ENCODE measurements around the gene SLC17A1. TPM values are rescaled to one million over a fixed set of nuclear protein-coding genes. Genes with fewer than 3 reads are reported as not detected.

The SLC17A1 gene
- total RNA-seq, 1 experiment from 2014 or later, result not detected

DNA sequence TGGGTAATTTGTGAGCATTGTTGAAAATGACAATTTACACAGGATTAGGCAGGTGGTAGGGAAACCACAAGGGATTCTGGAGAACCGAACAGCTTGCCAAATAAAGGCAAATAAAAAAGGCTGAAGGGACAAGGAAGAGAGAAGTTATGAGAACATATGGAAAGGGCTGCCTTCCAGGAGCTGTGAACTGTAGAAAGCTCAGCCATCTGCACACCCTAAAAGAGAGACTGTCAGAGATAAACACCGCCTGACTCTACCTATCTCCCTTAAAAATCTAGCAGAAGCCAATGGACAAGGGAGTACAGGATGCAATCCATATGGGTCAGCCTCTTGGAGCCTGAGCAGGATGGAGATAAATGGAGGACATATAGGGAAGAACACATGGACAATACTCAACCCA is 12.7 kb upstream of the SLC17A1 start:
- Histone ChIP-seq H3K4me3 (ENCODE audit: low read depth, low read length, poor library complexity, severe bottlenecking) (no peak overlapping the region), H3K4me1 (ENCODE audit: insufficient read depth, low read length, poor library complexity, severe bottlenecking) (no peaks in the 10 kb centered on the region), H3K9me3 (ENCODE audit: low read depth, low read length, poor library complexity, severe bottlenecking) (no peaks in the 10 kb centered on the region), H3K27ac (ENCODE audit: low read depth, low read length, poor library complexity, severe bottlenecking) (no peak overlapping the region), H3K27me3 (replicated peaks; ENCODE audit: insufficient read depth, low read depth, low read length, poor library complexity) (peaks cover 34% of the 10 kb centered on the region), H3K36me3 (ENCODE audit: insufficient read depth, low read length, poor library complexity, severe bottlenecking) (no peaks in the 10 kb centered on the region)
- ChIA-PET POLR2A (ENCODE audit: low non-redundant PET) (no interaction called here), CTCF (no interaction called here)
- no peak for TF ChIP-seq EZH2 (IDR thresholded peaks at IDR 0.05; ENCODE audit: borderline replicate concordance, low read depth, low read length, poor library complexity, severe bottlenecking)
- TF ChIP-seq, protein P1, sequence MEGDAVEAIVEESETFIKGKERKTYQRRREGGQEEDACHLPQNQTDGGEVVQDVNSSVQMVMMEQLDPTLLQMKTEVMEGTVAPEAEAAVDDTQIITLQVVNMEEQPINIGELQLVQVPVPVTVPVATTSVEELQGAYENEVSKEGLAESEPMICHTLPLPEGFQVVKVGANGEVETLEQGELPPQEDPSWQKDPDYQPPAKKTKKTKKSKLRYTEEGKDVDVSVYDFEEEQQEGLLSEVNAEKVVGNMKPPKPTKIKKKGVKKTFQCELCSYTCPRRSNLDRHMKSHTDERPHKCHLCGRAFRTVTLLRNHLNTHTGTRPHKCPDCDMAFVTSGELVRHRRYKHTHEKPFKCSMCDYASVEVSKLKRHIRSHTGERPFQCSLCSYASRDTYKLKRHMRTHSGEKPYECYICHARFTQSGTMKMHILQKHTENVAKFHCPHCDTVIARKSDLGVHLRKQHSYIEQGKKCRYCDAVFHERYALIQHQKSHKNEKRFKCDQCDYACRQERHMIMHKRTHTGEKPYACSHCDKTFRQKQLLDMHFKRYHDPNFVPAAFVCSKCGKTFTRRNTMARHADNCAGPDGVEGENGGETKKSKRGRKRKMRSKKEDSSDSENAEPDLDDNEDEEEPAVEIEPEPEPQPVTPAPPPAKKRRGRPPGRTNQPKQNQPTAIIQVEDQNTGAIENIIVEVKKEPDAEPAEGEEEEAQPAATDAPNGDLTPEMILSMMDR (conservative IDR thresholded peaks at IDR 0.05; ENCODE audit: low read depth, low read length), result no peak
- intact Hi-C loops (cut with micrococcal nuclease; ENCODE audit: unreplicated experiment), result no loop called here
- DNase-seq (ENCODE audit: low spot score), result no peak
- BruUV-seq (replicated peaks), result no TSS peak

DNA sequence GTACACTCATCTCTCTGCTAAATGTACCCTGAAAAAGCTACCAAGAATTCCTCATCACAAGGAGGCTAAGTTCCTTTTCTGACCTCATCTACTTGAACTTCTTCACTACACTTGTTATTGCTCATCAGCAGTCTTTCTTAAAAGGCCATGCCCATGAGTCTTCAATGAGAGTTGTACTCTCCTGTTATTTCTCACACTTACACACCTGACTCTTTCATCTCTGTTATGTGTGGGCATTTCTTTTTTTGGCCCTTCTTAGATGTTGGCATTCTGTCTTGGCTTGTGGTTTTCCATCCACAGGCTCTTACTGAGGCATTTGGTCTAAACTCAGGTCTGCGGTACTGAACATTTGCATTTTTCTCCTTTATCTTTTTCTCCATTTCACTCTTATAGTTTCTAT is 10.7 kb upstream of the SLC17A1 start:
- H3K4me1 ChIP-seq (ENCODE audit: insufficient read depth, low read length, poor library complexity, severe bottlenecking), result no peaks in the 10 kb centered on the region
- POLR2A ChIA-PET (ENCODE audit: low non-redundant PET), result no interaction called here
- no peaks in the 10 kb centered on the region for H3K36me3 ChIP-seq (ENCODE audit: insufficient read depth, low read length, poor library complexity, severe bottlenecking)
- no TSS peak for BruUV-seq (replicated peaks)
- intact Hi-C loops (cut with micrococcal nuclease; ENCODE audit: unreplicated experiment), result no loop called here
- H3K4me3 ChIP-seq (ENCODE audit: low read depth, low read length, poor library complexity, severe bottlenecking), result no peak overlapping the region
- CTCF ChIA-PET, result no interaction called here
- DNase-seq (ENCODE audit: low spot score), result no peak
- H3K9me3 ChIP-seq (ENCODE audit: low read depth, low read length, poor library complexity, severe bottlenecking), result no peaks in the 10 kb centered on the region
- no peak overlapping the region for H3K27ac ChIP-seq (ENCODE audit: low read depth, low read length, poor library complexity, severe bottlenecking)
- H3K27me3 ChIP-seq (replicated peaks; ENCODE audit: insufficient read depth, low read depth, low read length, poor library complexity), result peaks cover 30% of the 10 kb centered on the region
- TF ChIP-seq EZH2 (IDR thresholded peaks at IDR 0.05; ENCODE audit: borderline replicate concordance, low read depth, low read length, poor library complexity, severe bottlenecking), result no peak
- TF ChIP-seq, protein P1 (conservative IDR thresholded peaks at IDR 0.05; ENCODE audit: low read depth, low read length), result no peak

DNA sequence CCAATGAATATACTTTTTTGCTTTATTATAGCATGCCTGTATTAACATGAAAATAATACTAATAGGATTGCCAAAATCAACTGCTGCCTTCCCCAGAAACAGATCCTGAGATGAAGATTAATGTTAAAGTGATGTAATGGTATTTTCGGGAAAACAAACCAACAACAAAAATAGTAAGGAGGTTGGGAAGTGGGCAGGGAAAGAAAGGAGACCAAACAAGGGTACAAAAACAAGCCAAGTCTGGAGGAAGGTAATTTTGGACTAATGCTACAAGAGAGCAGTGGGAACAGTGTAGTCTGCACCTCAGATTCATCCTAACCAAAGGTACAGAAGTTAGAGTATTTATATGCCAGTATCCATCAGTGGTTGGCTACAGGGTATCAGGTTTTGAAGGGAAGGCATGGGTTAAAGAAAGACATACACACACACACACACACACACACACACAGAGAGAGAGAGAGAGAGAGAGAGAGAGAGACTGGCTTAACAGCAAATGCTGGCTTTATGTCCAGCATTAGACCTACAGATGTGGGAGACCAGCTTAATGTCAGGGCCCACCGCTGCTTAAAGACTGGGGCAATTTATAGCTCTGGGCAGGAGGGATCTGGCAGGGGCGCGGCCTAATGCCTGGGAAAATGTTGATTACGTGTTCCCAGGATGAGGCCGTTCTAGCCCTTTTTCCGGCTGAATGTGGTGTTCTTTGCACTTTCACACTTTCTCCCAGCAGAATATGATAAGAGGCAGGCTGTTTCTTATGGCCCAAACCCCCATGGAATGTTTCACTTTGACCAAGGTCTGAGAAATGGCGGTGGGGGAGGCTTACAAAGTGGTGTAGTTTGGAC is 3.8 kb upstream of the SLC17A1 start:
- H3K4me1 ChIP-seq (ENCODE audit: insufficient read depth, low read length, poor library complexity, severe bottlenecking), result no peaks in the 10 kb centered on the region
- H3K36me3 ChIP-seq (ENCODE audit: insufficient read depth, low read length, poor library complexity, severe bottlenecking), result no peaks in the 10 kb centered on the region
- CTCF ChIA-PET, result no interaction called here
- POLR2A ChIA-PET (ENCODE audit: low non-redundant PET), result no interaction called here
- no peaks in the 10 kb centered on the region for H3K9me3 ChIP-seq (ENCODE audit: low read depth, low read length, poor library complexity, severe bottlenecking)
- no peak overlapping the region for H3K4me3 ChIP-seq (ENCODE audit: low read depth, low read length, poor library complexity, severe bottlenecking)
- DNase-seq (ENCODE audit: low spot score), result no peak
- no peak for TF ChIP-seq EZH2 (IDR thresholded peaks at IDR 0.05; ENCODE audit: borderline replicate concordance, low read depth, low read length, poor library complexity, severe bottlenecking)
- TF ChIP-seq, protein P1 (conservative IDR thresholded peaks at IDR 0.05; ENCODE audit: low read depth, low read length), result no peak
- peaks cover 13% of the 10 kb centered on the region for H3K27me3 ChIP-seq (replicated peaks; ENCODE audit: insufficient read depth, low read depth, low read length, poor library complexity)
- no TSS peak for BruUV-seq (replicated peaks)
- H3K27ac ChIP-seq (ENCODE audit: low read depth, low read length, poor library complexity, severe bottlenecking), result no peak overlapping the region
- intact Hi-C loops (cut with micrococcal nuclease; ENCODE audit: unreplicated experiment), result no loop called here
